ENCODE results near the gene CASZ1.

The CASZ1 gene

GRCh38 chr1:10591010-10591409, 205.4 kb downstream of the CASZ1 start:
- H3K79me2 ChIP-seq (ENCODE audit: insufficient read depth, low read length) = no peaks in the 10 kb centered on the region
- H3K27ac ChIP-seq (ENCODE audit: low read length) = no peak overlapping the region
- H4K20me1 ChIP-seq (ENCODE audit: insufficient read depth, low read length) = no peaks in the 10 kb centered on the region; the same call in 1 of the 2 replicates
- H3K9me3 ChIP-seq (ENCODE audit: insufficient read depth, low read length, severe bottlenecking) = no peaks in the 10 kb centered on the region
- H3K4me3 ChIP-seq (ENCODE audit: low read depth in 1 of 2, low read length in 2 of 2) = no peak overlapping the region
- no peak overlapping the region for H3K9ac ChIP-seq (ENCODE audit: low read depth, low read length)
- DNase-seq (no peak), ATAC-seq (ENCODE audit: insufficient read depth, low read depth) (peak; percentile 60; the same call in 1 of the 3 replicates)
- no peaks in the 10 kb centered on the region for H3K27me3 ChIP-seq (ENCODE audit: insufficient read depth, low read length, poor library complexity)
- peaks cover 2% of the 10 kb centered on the region; the same call in 1 of the 2 replicates for H3K4me1 ChIP-seq (ENCODE audit: insufficient read depth, low read length)
- no peak overlapping the region for H3K4me2 ChIP-seq (ENCODE audit: insufficient read depth, low read length)
- TF ChIP-seq EZH2 (IDR thresholded peaks at IDR 0.05; ENCODE audit: borderline replicate concordance, low read depth, low read length, severe bottlenecking) (no peak), CTCF (IDR thresholded peaks at IDR 0.05; ENCODE audit: borderline replicate concordance, extremely low read depth, low read length, poor library complexity, severe bottlenecking) (no peak)
- no peaks in the 10 kb centered on the region for H3K36me3 ChIP-seq (ENCODE audit: insufficient read depth, low read length)
- H2AFZ ChIP-seq (ENCODE audit: low read depth, low read length) = no peak overlapping the region

GRCh38 chr1:10589074-10589473, 207.4 kb downstream of the CASZ1 start:
- no peak for ATAC-seq (ENCODE audit: insufficient read depth, low read depth)
- TF ChIP-seq CTCF (IDR thresholded peaks at IDR 0.05; ENCODE audit: borderline replicate concordance, extremely low read depth, low read length, poor library complexity, severe bottlenecking) (no peak), EZH2 (IDR thresholded peaks at IDR 0.05; ENCODE audit: borderline replicate concordance, low read depth, low read length, severe bottlenecking) (no peak)

GRCh38 chr1:10588640-10589039, 207.8 kb downstream of the CASZ1 start:
- no peak for TF ChIP-seq CTCF (IDR thresholded peaks at IDR 0.05; ENCODE audit: borderline replicate concordance, extremely low read depth, low read length, poor library complexity, severe bottlenecking)
- TF ChIP-seq EZH2 (IDR thresholded peaks at IDR 0.05; ENCODE audit: borderline replicate concordance, low read depth, low read length, severe bottlenecking) = no peak
- H2AFZ ChIP-seq (ENCODE audit: low read depth, low read length) = no peak overlapping the region
- H3K27ac ChIP-seq (ENCODE audit: low read length) = no peak overlapping the region
- H4K20me1 ChIP-seq (ENCODE audit: insufficient read depth, low read length) = no peaks in the 10 kb centered on the region; the same call in 1 of the 2 replicates
- no peaks in the 10 kb centered on the region for H3K27me3 ChIP-seq (ENCODE audit: insufficient read depth, low read length, poor library complexity)
- no peak overlapping the region for H3K4me3 ChIP-seq (ENCODE audit: low read depth in 1 of 2, low read length in 2 of 2)
- H3K9me3 ChIP-seq (ENCODE audit: insufficient read depth, low read length, severe bottlenecking) = no peaks in the 10 kb centered on the region
- ATAC-seq (ENCODE audit: insufficient read depth, low read depth) (no peak), DNase-seq (no peak)
- H3K36me3 ChIP-seq (ENCODE audit: insufficient read depth, low read length) = no peaks in the 10 kb centered on the region
- H3K79me2 ChIP-seq (ENCODE audit: insufficient read depth, low read length) = no peaks in the 10 kb centered on the region
- no peak overlapping the region for H3K9ac ChIP-seq (ENCODE audit: low read depth, low read length)
- no peak overlapping the region for H3K4me2 ChIP-seq (ENCODE audit: insufficient read depth, low read length)
- peaks cover 2% of the 10 kb centered on the region; the same call in 1 of the 2 replicates for H3K4me1 ChIP-seq (ENCODE audit: insufficient read depth, low read length)

More at GRCh38 chr1:10589074-10589473, 207.4 kb downstream of the CASZ1 start:
- H3K79me2 ChIP-seq (ENCODE audit: insufficient read depth, low read length) = no peaks in the 10 kb centered on the region
- H3K4me2 ChIP-seq (ENCODE audit: insufficient read depth, low read length) = no peak overlapping the region
- H3K36me3 ChIP-seq (ENCODE audit: insufficient read depth, low read length) = no peaks in the 10 kb centered on the region
- no peaks in the 10 kb centered on the region for H3K27me3 ChIP-seq (ENCODE audit: insufficient read depth, low read length, poor library complexity)
- peaks cover 2% of the 10 kb centered on the region; the same call in 1 of the 2 replicates for H3K4me1 ChIP-seq (ENCODE audit: insufficient read depth, low read length)
- no peaks in the 10 kb centered on the region for H3K9me3 ChIP-seq (ENCODE audit: insufficient read depth, low read length, severe bottlenecking)
- H2AFZ ChIP-seq (ENCODE audit: low read depth, low read length) = no peak overlapping the region
- no peak overlapping the region for H3K4me3 ChIP-seq (ENCODE audit: low read depth in 1 of 2, low read length in 2 of 2)
- H3K27ac ChIP-seq (ENCODE audit: low read length) = no peak overlapping the region
- no peak overlapping the region for H3K9ac ChIP-seq (ENCODE audit: low read depth, low read length)
- no peaks in the 10 kb centered on the region; the same call in 1 of the 2 replicates for H4K20me1 ChIP-seq (ENCODE audit: insufficient read depth, low read length)
- DNase-seq = no peak

Measured in DND-41 (cell line).